ENCODE measurements around the gene PDLIM4.

- TF ChIP-seq CTCF (IDR thresholded peaks at IDR 0.05; ENCODE audit: low read depth, low read length, poor library complexity, severe bottlenecking): no peak
- no peak for TF ChIP-seq EZH2phosphoT487 (IDR thresholded peaks at IDR 0.05; ENCODE audit: borderline replicate concordance, low read length)
These were observed 22.3 kb downstream of the PDLIM4 start for GRCh38 chr5:132279801-132280200.
